SU-DHL-6 (cell line): ENCODE measurements around the gene ITGA8.

Experiments used
- H2AFZ ChIP-seq: fragments of 200-600 bp; sonication (generic); 2 replicates; pipeline ENCODE4 v1.6.1; 2014; ENCODE audit warnings: low read depth, mild to moderate bottlenecking, moderate library complexity, mixed read lengths, antibody characterized with exemption, low read length; ENCODE audit not compliant: severe bottlenecking
- H3F3A ChIP-seq: fragments of 200-600 bp; shearing (Covaris generic); 2 replicates; pipeline ENCODE4 v1.6.0; 2016; ENCODE audit warnings: antibody characterized with exemption, mild to moderate bottlenecking; ENCODE audit not compliant: insufficient read depth
- H3K27ac ChIP-seq: fragments of 200-600 bp; sonication (generic); 2 replicates; pipeline ENCODE4 v1.5.1; 2016; ENCODE audit warnings: low read depth, mild to moderate bottlenecking, low read length, moderate library complexity, mixed read lengths
- H3K27me3 ChIP-seq: fragments of 200-600 bp; sonication (generic), shearing (Covaris generic); 2 replicates; pipeline ENCODE4 v1.6.0; 2014; ENCODE audit warnings: mild to moderate bottlenecking, low read length
- H3K36me3 ChIP-seq: fragments of 200-600 bp; sonication (generic); 2 replicates; pipeline ENCODE4 v1.6.1; 2014; ENCODE audit warnings: mild to moderate bottlenecking, low read length, mixed read lengths
- H3K4me2 ChIP-seq: fragments of 300-600, 200-600 bp; shearing (Covaris generic), sonication (generic); 2 replicates; pipeline ENCODE4 v1.6.0; 2014; ENCODE audit warnings: low read length, low read depth, mild to moderate bottlenecking; ENCODE audit not compliant: poor library complexity, severe bottlenecking
- H3K4me3 ChIP-seq: fragments of 200-600 bp; sonication (generic); 2 replicates; pipeline ENCODE4 v1.5.1; 2014; ENCODE audit warnings: antibody characterized with exemption, low read length, mild to moderate bottlenecking, mixed read lengths; ENCODE audit not compliant: insufficient read depth, poor library complexity, severe bottlenecking
- H3K79me2 ChIP-seq: fragments of 200-600 bp; sonication (generic); 2 replicates; pipeline ENCODE4 v1.6.1; 2014; ENCODE audit warnings: mild to moderate bottlenecking, low read length, moderate library complexity; ENCODE audit not compliant: insufficient read depth
- H3K9ac ChIP-seq: fragments of 200-600 bp; sonication (generic); 2 replicates; pipeline ENCODE4 v1.7.0; 2014; ENCODE audit warnings: mild to moderate bottlenecking, low read length
- H3K9me2 ChIP-seq: fragments of 200-600 bp; sonication (generic); replicated peaks from 2 replicates; pipeline ENCODE4 v1.6.1; 2014; ENCODE audit warnings: low read length; ENCODE audit not compliant: insufficient read depth
- H3K9me3 ChIP-seq: fragments of 200-600 bp; sonication (generic); 2 replicates; pipeline ENCODE4 v1.6.1; 2014; ENCODE audit warnings: low read length, mixed read lengths; ENCODE audit not compliant: insufficient read depth
- H4K20me1 ChIP-seq: fragments of 200-600 bp; sonication (generic); 2 replicates; pipeline ENCODE4 v1.6.1; 2014; ENCODE audit warnings: low read depth, mild to moderate bottlenecking, antibody characterized with exemption, low read length, moderate library complexity, mixed read lengths
- EZH2phosphoT487 ChIP-seq: fragments of 200-600 bp; sonication (generic), shearing (Covaris generic); conservative IDR thresholded peaks from 2 replicates; pipeline ENCODE4 v1.6.1; 2018; ENCODE audit warnings: mild to moderate bottlenecking, antibody characterized with exemption, low read length, moderate library complexity, mixed read lengths
- TF ChIP-seq, protein P1 (sequence below): fragments of 200-600 bp; sonication (generic); IDR thresholded peaks from one replicate; pipeline ENCODE4 v1.5.1; 2017; ENCODE audit warnings: antibody characterized with exemption, mild to moderate bottlenecking, low read length, moderate library complexity; ENCODE audit not compliant: insufficient read depth, poor library complexity, severe bottlenecking

The ITGA8 gene

DNA sequence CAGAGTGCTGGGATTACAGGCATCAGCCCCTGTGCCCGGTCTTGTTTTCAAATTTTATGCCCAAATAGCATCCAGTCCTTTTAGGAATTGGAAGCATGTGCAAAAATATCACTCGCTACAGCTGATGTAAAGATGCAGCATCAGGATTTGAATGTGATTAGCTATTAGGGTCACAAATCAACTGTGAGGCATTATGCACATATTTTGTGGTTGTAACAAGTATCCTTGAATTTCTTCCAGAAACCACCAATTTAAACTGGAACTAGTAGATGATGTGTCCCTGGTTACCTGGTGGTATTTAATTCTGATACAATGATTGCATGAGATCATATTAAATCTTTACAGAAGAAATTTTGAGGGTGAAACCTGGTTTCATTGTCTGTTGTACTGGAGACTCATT lies 41.0 kb upstream of the ITGA8 start:
- Histone ChIP-seq H3K9me2 (no peaks in the 10 kb centered on the region), H4K20me1 (no peaks in the 10 kb centered on the region), H3K4me3 (no peak overlapping the region), H3K9me3 (no peaks in the 10 kb centered on the region), H3K79me2 (no peaks in the 10 kb centered on the region), H3K4me2 (no peak overlapping the region), H3K27ac (no peak overlapping the region), H3K36me3 (no peaks in the 10 kb centered on the region), H2AFZ (no peak overlapping the region), H3F3A (no peaks in the 10 kb centered on the region), H3K27me3 (no peaks in the 10 kb centered on the region), H3K9ac (no peak overlapping the region)
- TF ChIP-seq, protein P1, sequence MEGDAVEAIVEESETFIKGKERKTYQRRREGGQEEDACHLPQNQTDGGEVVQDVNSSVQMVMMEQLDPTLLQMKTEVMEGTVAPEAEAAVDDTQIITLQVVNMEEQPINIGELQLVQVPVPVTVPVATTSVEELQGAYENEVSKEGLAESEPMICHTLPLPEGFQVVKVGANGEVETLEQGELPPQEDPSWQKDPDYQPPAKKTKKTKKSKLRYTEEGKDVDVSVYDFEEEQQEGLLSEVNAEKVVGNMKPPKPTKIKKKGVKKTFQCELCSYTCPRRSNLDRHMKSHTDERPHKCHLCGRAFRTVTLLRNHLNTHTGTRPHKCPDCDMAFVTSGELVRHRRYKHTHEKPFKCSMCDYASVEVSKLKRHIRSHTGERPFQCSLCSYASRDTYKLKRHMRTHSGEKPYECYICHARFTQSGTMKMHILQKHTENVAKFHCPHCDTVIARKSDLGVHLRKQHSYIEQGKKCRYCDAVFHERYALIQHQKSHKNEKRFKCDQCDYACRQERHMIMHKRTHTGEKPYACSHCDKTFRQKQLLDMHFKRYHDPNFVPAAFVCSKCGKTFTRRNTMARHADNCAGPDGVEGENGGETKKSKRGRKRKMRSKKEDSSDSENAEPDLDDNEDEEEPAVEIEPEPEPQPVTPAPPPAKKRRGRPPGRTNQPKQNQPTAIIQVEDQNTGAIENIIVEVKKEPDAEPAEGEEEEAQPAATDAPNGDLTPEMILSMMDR = no peak
- TF ChIP-seq EZH2phosphoT487 = no peak

DNA sequence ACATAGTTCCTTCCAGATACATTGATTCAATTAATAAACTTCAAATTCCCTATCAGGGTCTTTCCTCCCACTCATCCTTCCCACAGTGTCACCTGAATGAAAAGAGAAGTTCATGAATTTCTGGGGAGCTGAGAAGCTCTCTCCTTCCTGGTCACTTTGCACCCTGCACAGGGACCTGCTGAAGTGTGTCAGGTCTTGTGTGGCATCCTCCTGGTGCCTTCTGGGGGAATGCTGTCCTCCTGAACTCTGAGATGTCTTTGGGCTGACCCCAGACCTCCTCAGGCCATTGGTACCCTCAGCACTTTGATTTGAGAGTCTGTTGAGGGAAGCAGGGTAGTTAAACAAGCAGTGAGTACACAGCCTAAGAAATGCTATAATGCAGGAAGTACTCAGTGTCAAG lies 39.5 kb upstream of the ITGA8 start:
- no peak overlapping the region for H2AFZ ChIP-seq
- no peaks in the 10 kb centered on the region for H3K79me2 ChIP-seq
- H3K36me3 ChIP-seq = no peaks in the 10 kb centered on the region
- H4K20me1 ChIP-seq = no peaks in the 10 kb centered on the region
- no peak overlapping the region for H3K4me2 ChIP-seq
- H3K9ac ChIP-seq = no peak overlapping the region
- no peaks in the 10 kb centered on the region for H3K9me2 ChIP-seq
- H3K9me3 ChIP-seq = no peaks in the 10 kb centered on the region
- no peak for TF ChIP-seq EZH2phosphoT487
- TF ChIP-seq, protein P1 = no peak
- H3K4me3 ChIP-seq = no peak overlapping the region
- H3K27ac ChIP-seq = no peak overlapping the region
- H3F3A ChIP-seq = no peaks in the 10 kb centered on the region
- no peaks in the 10 kb centered on the region for H3K27me3 ChIP-seq

DNA sequence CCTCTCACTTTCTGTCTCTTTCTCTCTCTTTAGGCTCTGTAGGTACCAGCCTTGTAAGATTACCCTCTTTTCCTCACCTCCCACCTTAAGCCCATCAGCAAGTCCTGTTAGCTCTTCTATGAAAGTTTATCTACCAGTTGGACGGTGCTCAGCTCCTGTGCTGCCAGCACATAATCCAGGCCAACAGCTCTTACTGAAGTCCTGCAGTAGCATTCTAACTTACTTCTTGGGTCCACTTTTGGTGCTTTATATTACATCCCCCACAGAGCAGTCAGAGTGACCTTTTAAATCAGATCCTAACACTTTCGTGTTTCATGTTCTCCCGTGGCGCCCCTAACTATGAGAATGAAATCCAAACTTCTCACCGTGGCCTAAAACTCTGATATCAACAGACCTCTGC lies 38.9 kb upstream of the ITGA8 start:
- Histone ChIP-seq H4K20me1 (no peaks in the 10 kb centered on the region), H2AFZ (no peak overlapping the region)

More for the DNA sequence above, 38.9 kb upstream of the ITGA8 start:
- Histone ChIP-seq H3K27me3 (no peaks in the 10 kb centered on the region), H3K9ac (no peak overlapping the region), H3K79me2 (no peaks in the 10 kb centered on the region), H3F3A (no peaks in the 10 kb centered on the region), H3K9me3 (no peaks in the 10 kb centered on the region), H3K27ac (no peak overlapping the region), H3K4me3 (no peak overlapping the region), H3K36me3 (no peaks in the 10 kb centered on the region), H3K9me2 (no peaks in the 10 kb centered on the region), H3K4me2 (no peak overlapping the region)
- TF ChIP-seq, protein P1 = no peak
- no peak for TF ChIP-seq EZH2phosphoT487
